K562 (cell line): ENCODE data around the gene PDRG1. TPM values are rescaled to one million over a fixed set of nuclear protein-coding genes. Genes with fewer than 3 reads are reported as not detected.

Source experiments
- ATAC-seq: fragments of 200-7000 bp; cut with Tn5 transposase; 3 replicates; pipeline ENCODE4 v1.9.1; 2020; ENCODE audit warnings: moderate library complexity
- BruUV-seq: library from RNA; stranded (reverse); fragments of 400-500 nt; replicated peaks from 2 replicates; lab custom pipeline; 2021; lab: Mats Ljungman, UMichigan
- CTCF ChIA-PET: fragments of 300-600 bp; formaldehyde crosslinking; extraction: SDS; loops from one replicate; lab custom pipeline; 2021; ENCODE audit warnings: low intra/inter-chr PET ratio; lab: Yijun Ruan, JAX
- POLR2A ChIA-PET: fragments of 300-600, 350-650 bp; sonication (Branson Sonifier 250); formaldehyde crosslinking; extraction: SDS; loops from one replicate; lab custom pipeline; 2021; ENCODE audit warnings: antibody characterized with exemption, inconsistent platforms; lab: Yijun Ruan, JAX
- DNase-seq, 4 experiments: peaks; one replicate each; pipeline versions ENCODE4 v3.0.0 to v3.0.0-alpha.2; 2011 to 2018; ENCODE audit warnings: low spot score in 3 of 4, mixed read lengths in 3 of 4; ENCODE audit errors: extremely low read depth in 1 of 4
- FAIRE-seq: peaks from 2 replicates; lab custom pipeline; 2011; peaks lifted over from hg19 to GRCh38; lab: Jason Lieb, UNC
- H2AFZ ChIP-seq: 2 replicates; pipeline ENCODE4 v1.6.0; 2011; ENCODE audit warnings: low read depth, low read length, control low read depth, inconsistent platforms
- H3K27ac ChIP-seq: fragments of 200-600 bp; 3 replicates; pipeline ENCODE4 v1.8.0; 2011; ENCODE audit warnings: low read depth, mild to moderate bottlenecking, control low read depth, inconsistent platforms, low read length, moderate library complexity, mixed read lengths; ENCODE audit errors: extremely low read depth
- H3K27me3 ChIP-seq, 2 experiments: fragments of 300-600 bp in 1 of 2; 2 replicates in 1 of 2; 3 replicates in 1 of 2; pipeline versions ENCODE4 v1.6.0 to v1.8.0; 2011; ENCODE audit warnings: inconsistent platforms in 2 of 2, low read length in 2 of 2, mild to moderate bottlenecking in 1 of 2, mixed read lengths in 1 of 2, moderate library complexity in 1 of 2; ENCODE audit not compliant: control insufficient read depth in 2 of 2, insufficient read depth in 2 of 2
- H3K36me3 ChIP-seq: fragments of 300-600 bp; 3 replicates; pipeline ENCODE4 v1.8.0; 2011; ENCODE audit warnings: mild to moderate bottlenecking, low read length, inconsistent platforms; ENCODE audit not compliant: control insufficient read depth, insufficient read depth
- H3K4me1 ChIP-seq, 2 experiments: fragments of 200-600 bp in 1 of 2; replicated peaks in 1 of 2; 2 replicates in 1 of 2; 3 replicates in 1 of 2; pipeline versions ENCODE4 v1.5.1 to v1.8.0; 2011; ENCODE audit warnings: inconsistent platforms in 2 of 2, low read length in 2 of 2, mild to moderate bottlenecking in 1 of 2, mixed read lengths in 1 of 2, moderate library complexity in 1 of 2; ENCODE audit not compliant: control insufficient read depth in 2 of 2, insufficient read depth in 2 of 2
- H3K4me2 ChIP-seq: 2 replicates; pipeline ENCODE4 v1.6.1; 2011; ENCODE audit warnings: low read length, control low read depth, inconsistent platforms, mixed read lengths; ENCODE audit not compliant: insufficient read depth
- H3K4me3 ChIP-seq: fragments of 200-600 bp; sonication (generic), shearing (Covaris generic); 2 replicates; pipeline ENCODE4 v1.5.1; 2016; ENCODE audit warnings: control low read depth, inconsistent platforms
- H3K79me2 ChIP-seq: fragments of 200-600 bp; 3 replicates; pipeline ENCODE4 v1.8.0; 2011; ENCODE audit warnings: low read length, inconsistent platforms; ENCODE audit not compliant: control insufficient read depth, insufficient read depth
- H3K9ac ChIP-seq, 2 experiments: 2 replicates each; pipeline versions ENCODE4 v1.6.0 to v1.6.1; 2011; ENCODE audit warnings: low read depth in 2 of 2, low read length in 2 of 2, control low read depth in 1 of 2, inconsistent platforms in 1 of 2, mild to moderate bottlenecking in 1 of 2, mixed read lengths in 1 of 2; ENCODE audit not compliant: insufficient read depth in 1 of 2
- H3K9me1 ChIP-seq: one replicate; pipeline ENCODE4 v1.6.0; 2011; ENCODE audit warnings: inconsistent platforms, mild to moderate bottlenecking, low read length, moderate library complexity; ENCODE audit not compliant: control insufficient read depth, insufficient read depth
- H3K9me3 ChIP-seq: replicated peaks from 2 replicates; pipeline ENCODE4 v1.5.1; 2011; ENCODE audit warnings: low read depth, low read length, inconsistent platforms; ENCODE audit not compliant: control insufficient read depth, insufficient read depth
- H4K20me1 ChIP-seq: replicated peaks from 2 replicates; pipeline ENCODE4 v1.6.1; 2011; ENCODE audit warnings: low read length, inconsistent platforms, mixed read lengths; ENCODE audit not compliant: control insufficient read depth, insufficient read depth
- BCL6 ChIP-seq: fragments of 250-450 bp; sonication (Bioruptor Pico); IDR thresholded peaks from 2 replicates; pipeline ENCODE4 v1.4.0; 2020
- CREBBP ChIP-seq: IDR thresholded peaks from one replicate; pipeline ENCODE4 v1.6.1; 2012; ENCODE audit warnings: low read depth, mild to moderate bottlenecking, control low read depth, inconsistent platforms, low read length
- ELF4 ChIP-seq: fragments of 450-650 bp; formaldehyde crosslinking; IDR thresholded peaks from 2 replicates; pipeline ENCODE4 v1.4.0; 2022; ENCODE audit warnings: missing genetic modification characterization
- ETS2 ChIP-seq: IDR thresholded peaks from 2 replicates; pipeline ENCODE4 v1.6.1; 2016; ENCODE audit warnings: borderline replicate concordance, missing genetic modification characterization, mild to moderate bottlenecking, moderate library complexity, missing compliant biosample characterization; ENCODE audit not compliant: poor library complexity, severe bottlenecking
- EWSR1 ChIP-seq: fragments of 450-650 bp; IDR thresholded peaks from 2 replicates; pipeline ENCODE4 v1.6.1; 2018; ENCODE audit warnings: borderline replicate concordance, mild to moderate bottlenecking, low read depth, moderate library complexity; ENCODE audit not compliant: partially characterized antibody
- GATAD2A ChIP-seq: fragments of 450-650 bp; IDR thresholded peaks from 2 replicates; pipeline ENCODE4 v1.6.1; 2017
- KAT2B ChIP-seq: IDR thresholded peaks from one replicate; pipeline ENCODE4 v1.6.1; 2012; ENCODE audit warnings: low read depth, mild to moderate bottlenecking, control low read depth, inconsistent platforms, low read length, moderate library complexity
- PHB2 ChIP-seq: fragments of 450-650 bp; IDR thresholded peaks from 2 replicates; pipeline ENCODE4 v1.6.1; 2017; ENCODE audit warnings: low read depth
- SMARCA5 ChIP-seq: fragments of 450-650 bp; IDR thresholded peaks from 2 replicates; pipeline ENCODE4 v1.6.1; 2016
- TAF15 ChIP-seq: fragments of 200-400 bp; formaldehyde crosslinking; IDR thresholded peaks from 2 replicates; pipeline ENCODE4 v1.6.1; 2017; ENCODE audit warnings: mild to moderate bottlenecking, low read depth, low read length, moderate library complexity
- TAF7 ChIP-seq: fragments of 450-650 bp; IDR thresholded peaks from 2 replicates; pipeline ENCODE4 v1.6.1; 2016; ENCODE audit warnings: missing genetic modification characterization, missing compliant biosample characterization
- TRIM24 ChIP-seq, 2 experiments: fragments of 450-650 bp; IDR thresholded peaks; 2 replicates each; pipeline ENCODE4 v1.6.1; 2016
- ZBTB34 ChIP-seq: fragments of 250-450 bp; sonication (Bioruptor Pico); IDR thresholded peaks from 2 replicates; pipeline ENCODE4 v1.8.0; 2021; ENCODE audit warnings: mild to moderate bottlenecking, moderate library complexity
- ZNF311 ChIP-seq: fragments of 250-450 bp; sonication (Bioruptor Pico); IDR thresholded peaks from 2 replicates; pipeline ENCODE4 v1.4.0; 2020; ENCODE audit warnings: mild to moderate bottlenecking, moderate library complexity
- ZSCAN29 ChIP-seq: fragments of 450-650 bp; IDR thresholded peaks from 2 replicates; pipeline ENCODE4 v1.6.1; 2017
- WGBS: fragments of 100-300 bp; shearing (Covaris generic); methylation state at CpG from one replicate; pipeline ENCODE4 v1.1.6; 2016; ENCODE audit warnings: low coverage, mixed read lengths; ENCODE audit not compliant: insufficient coverage; ENCODE audit errors: missing lambda C conversion rate; 5-methylcytosine and 5-hydroxymethylcytosine counted together
- in situ Hi-C: fragments of 300-500 bp; cut with MboI; formaldehyde crosslinking; loops from 4 replicates; pipeline ENCODE4 v1.15.0; 2018; ENCODE audit warnings: inconsistent platforms, mixed read lengths
- intact Hi-C: fragments of 100-400 bp; cut with micrococcal nuclease; formaldehyde crosslinking; loops from 2 replicates; pipeline ENCODE4 v1.14.2; 2022
- polyA plus RNA-seq, 8 experiments: library from polyadenylated mRNA; depleted of rRNA in 4 of 8; stranded (reverse) in 5 of 8; unstranded in 3 of 8; fragments of >200 nt; fragmentation: Nextera tagmentation in 2 of 8; fragmentation: Illumina TruSeq in 1 of 8; extraction: Ambion mirVana in 2 of 8; extraction: Trizol in 1 of 8; gene quantifications; 2 replicates each; pipeline versions ENCODE4 v1.2.1 to v1.2.3, GENCODE V29; 2011 to 2014; ENCODE audit warnings: inconsistent platforms in 1 of 8, missing spikeins in 1 of 8
- total RNA-seq, 7 experiments: library from RNA; depleted of rRNA in 6 of 7; stranded (reverse); fragments of >200 nt in 6 of 7; fragmentation: Illumina TruSeq in 2 of 7; extraction: Trizol in 2 of 7; gene quantifications; 2 replicates each; pipeline versions ENCODE4 v1.2.1 to v1.2.3, GENCODE V29; 2011 to 2021; ENCODE audit warnings: low replicate concordance in 1 of 7

The PDRG1 gene
- total and polyA plus RNA-seq, 9 of the 15 experiments (the other 6 are each of a cell fraction or from before 2014, with no cell fraction given) = 12.6 to 58.6 (median 26.1) TPM

GRCh38 chr20:31989030-31989645 lies 37.3 kb upstream of the PDRG1 start:
- H4K20me1 ChIP-seq = no peaks in the 10 kb centered on the region; the same call in none of the 2 replicates
- ChIA-PET POLR2A (no interaction called here), CTCF (no interaction called here)
- no peak overlapping the region for H3K4me2 ChIP-seq
- H3K27me3 ChIP-seq = peaks cover 2 to 37% of the 10 kb centered on the region in 2 experiments; a peak in 3 of 5 replicates
- H3K9me3 ChIP-seq = no peaks in the 10 kb centered on the region
- H3K27ac ChIP-seq = no peak overlapping the region
- WGBS = 6% methylated on average over 8 of the region's 8 CpGs
- ATAC-seq (no peak), DNase-seq (no peak), FAIRE-seq (no peak)
- H3K9ac ChIP-seq = no peak overlapping the region
- H3K9me1 ChIP-seq = no peaks in the 10 kb centered on the region
- TF ChIP-seq ZBTB34 (CRISPR knock-in tag) (no peak), CREBBP (no peak), GATAD2A (no peak), EWSR1 (no peak), BCL6 (CRISPR knock-in tag) (no peak), TAF15 (no peak), ZNF311 (CRISPR knock-in tag) (no peak), SMARCA5 (no peak), ELF4 (no peak), KAT2B (no peak), ZSCAN29 (no peak), TAF7 (tag) (no peak), TRIM24 (IDR thresholded peaks at IDR 0.05) (no peak), PHB2 (no peak), ETS2 (tag) (no peak)
- H2AFZ ChIP-seq = no peak overlapping the region
- H3K79me2 ChIP-seq = no peaks in the 10 kb centered on the region
- no peaks in the 10 kb centered on the region; a peak in 1 of 5 replicates for H3K4me1 ChIP-seq
- intact Hi-C loops = no loop called here
- H3K4me3 ChIP-seq = no peak overlapping the region
- in situ Hi-C loops = no loop called here
- H3K36me3 ChIP-seq = no peaks in the 10 kb centered on the region
- no TSS peak for BruUV-seq
